A673 (cell line): ENCODE data around the gene SH3RF3. TPM values are rescaled to one million over a fixed set of nuclear protein-coding genes. Genes with fewer than 3 reads are reported as not detected.

ENCODE experiments used
- BruUV-seq: library from RNA; stranded (reverse); fragments of 400-500 nt; replicated peaks from 2 replicates; lab custom pipeline; 2021; lab: Mats Ljungman, UMichigan
- CTCF ChIA-PET: fragments of 300-600 bp; sonication (Branson Sonifier 250); formaldehyde crosslinking; loops from one replicate; lab custom pipeline; 2022; ENCODE audit warnings: antibody characterized with exemption; lab: Charles Lee
- POLR2A ChIA-PET: fragments of 300-600 bp; sonication (Branson Sonifier 250); formaldehyde crosslinking; loops from one replicate; lab custom pipeline; 2022; ENCODE audit warnings: antibody characterized with exemption; ENCODE audit not compliant: low non-redundant PET; lab: Charles Lee
- DNase-seq: peaks from one replicate; pipeline ENCODE4 v3.0.0-alpha.2; 2015; ENCODE audit warnings: low spot score
- H3K27ac ChIP-seq: fragments of 200-600 bp; sonication (generic); 2 replicates; pipeline ENCODE4 v1.5.1; 2016; ENCODE audit warnings: mixed run types, low read depth, mild to moderate bottlenecking, mixed read lengths, antibody characterized with exemption, low read length; ENCODE audit not compliant: poor library complexity, severe bottlenecking
- H3K27me3 ChIP-seq: fragments of 200-600 bp; sonication (generic); replicated peaks from 2 replicates; pipeline ENCODE4 v1.6.1; 2017; ENCODE audit warnings: mixed run types, low read depth, mild to moderate bottlenecking, mixed read lengths, antibody characterized with exemption, low read length; ENCODE audit not compliant: insufficient read depth, poor library complexity
- H3K36me3 ChIP-seq: fragments of 200-600 bp; sonication (generic); 2 replicates; pipeline ENCODE4 v1.6.1; 2016; ENCODE audit warnings: mixed run types, mild to moderate bottlenecking, mixed read lengths, antibody characterized with exemption, low read length; ENCODE audit not compliant: insufficient read depth, poor library complexity, severe bottlenecking
- H3K4me1 ChIP-seq: fragments of 200-600 bp; sonication (generic); 2 replicates; pipeline ENCODE4 v1.6.1; 2017; ENCODE audit warnings: mixed run types, mild to moderate bottlenecking, mixed read lengths, antibody characterized with exemption, low read length; ENCODE audit not compliant: insufficient read depth, poor library complexity, severe bottlenecking
- H3K4me3 ChIP-seq: fragments of 200-600 bp; sonication (generic); 2 replicates; pipeline ENCODE4 v1.5.1; 2016; ENCODE audit warnings: low read depth, mixed run types, mild to moderate bottlenecking, mixed read lengths, low read length; ENCODE audit not compliant: poor library complexity, severe bottlenecking
- H3K9me3 ChIP-seq: fragments of 200-600 bp; sonication (generic); 2 replicates; pipeline ENCODE4 v1.6.1; 2016; ENCODE audit warnings: mixed run types, low read depth, mild to moderate bottlenecking, mixed read lengths, antibody characterized with exemption, low read length; ENCODE audit not compliant: poor library complexity, severe bottlenecking
- CTCF ChIP-seq: fragments of 300-800, 200-600 bp; sonication (generic); conservative IDR thresholded peaks from 2 replicates; pipeline ENCODE4 v1.5.1; 2017; ENCODE audit warnings: low read depth, mild to moderate bottlenecking, antibody characterized with exemption, low read length, moderate library complexity, mixed read lengths
- EZH2 ChIP-seq: fragments of 200-600 bp; sonication (generic); IDR thresholded peaks from 2 replicates; pipeline ENCODE4 v1.6.1; 2017; ENCODE audit warnings: borderline replicate concordance, low read depth, mild to moderate bottlenecking, mixed read lengths, antibody characterized with exemption, low read length; ENCODE audit not compliant: poor library complexity, severe bottlenecking
- intact Hi-C: fragments of 100-400 bp; cut with micrococcal nuclease; formaldehyde crosslinking; loops from one replicate; pipeline ENCODE4 v1.10.0; 2022; ENCODE audit not compliant: unreplicated experiment
- total RNA-seq: library from RNA; stranded (reverse); gene quantifications from 2 replicates; pipeline ENCODE4 v1.2.3, GENCODE V29; 2021

The SH3RF3 gene
- total RNA-seq, 1 experiment from 2014 or later: 0.15 TPM

GRCh38 chr2:109194620-109194937 lies 65.6 kb downstream of the SH3RF3 start:
- no peaks in the 10 kb centered on the region for H3K9me3 ChIP-seq
- no peaks in the 10 kb centered on the region for H3K27me3 ChIP-seq
- no peak for TF ChIP-seq CTCF
- no peak for TF ChIP-seq EZH2
- ChIA-PET CTCF (no interaction called here), POLR2A (no interaction called here)
- intact Hi-C loops: no loop called here
- no TSS peak for BruUV-seq
- DNase-seq: no peak
- no peak overlapping the region for H3K4me3 ChIP-seq
- H3K36me3 ChIP-seq: no peaks in the 10 kb centered on the region
- H3K27ac ChIP-seq: no peak overlapping the region
- H3K4me1 ChIP-seq: no peaks in the 10 kb centered on the region

GRCh38 chr2:109195193-109196045 lies 66.4 kb downstream of the SH3RF3 start:
- Histone ChIP-seq H3K4me3 (no peak overlapping the region), H3K4me1 (no peaks in the 10 kb centered on the region), H3K27me3 (no peaks in the 10 kb centered on the region), H3K36me3 (no peaks in the 10 kb centered on the region), H3K27ac (no peak overlapping the region), H3K9me3 (no peaks in the 10 kb centered on the region)
- intact Hi-C loops: no loop called here
- DNase-seq: no peak
- TF ChIP-seq EZH2 (no peak), CTCF (no peak)
- CTCF ChIA-PET: no interaction called here
- BruUV-seq: no TSS peak
- POLR2A ChIA-PET: no interaction called here

- BruUV-seq: no TSS peak
- H3K27ac ChIP-seq: no peak overlapping the region
- ChIA-PET CTCF (no interaction called here), POLR2A (no interaction called here)
- TF ChIP-seq CTCF (no peak), EZH2 (no peak)
- no peaks in the 10 kb centered on the region for H3K4me1 ChIP-seq
- intact Hi-C loops: no loop called here
- DNase-seq: no peak
- no peaks in the 10 kb centered on the region for H3K27me3 ChIP-seq
- H3K36me3 ChIP-seq: no peaks in the 10 kb centered on the region
- no peak overlapping the region for H3K4me3 ChIP-seq
- no peaks in the 10 kb centered on the region for H3K9me3 ChIP-seq
Observed at GRCh38 chr2:109196081-109196875, 67.3 kb downstream of the SH3RF3 start.
